GM12878 (cell line): ENCODE data around the gene MAD1L1. TPM values are rescaled to one million over a fixed set of nuclear protein-coding genes. Genes with fewer than 3 reads are reported as not detected.

ENCODE experiments used
- ATAC-seq: fragments of 200-7000 bp; cut with Tn5 transposase; 3 replicates; pipeline ENCODE4 v1.9.1; 2020; ENCODE audit warnings: mild to moderate bottlenecking, moderate library complexity
- BruUV-seq: library from RNA; stranded (reverse); fragments of 400-500 nt; replicated peaks from 2 replicates; lab custom pipeline; 2021; lab: Mats Ljungman, UMichigan
- CTCF ChIA-PET: fragments of 300-600 bp; sonication (Branson Sonifier 250); formaldehyde crosslinking; extraction: SDS; loops from one replicate; lab custom pipeline; 2021; ENCODE audit warnings: inconsistent platforms; lab: Yijun Ruan, JAX
- POLR2A ChIA-PET: fragments of 350-600 bp; formaldehyde crosslinking; extraction: SDS; loops from one replicate; lab custom pipeline; 2021; ENCODE audit warnings: inconsistent platforms; lab: Charles Lee
- RAD21 ChIA-PET: fragments of 300-600 bp; sonication (Branson Sonifier 250); formaldehyde crosslinking; loops from one replicate; lab custom pipeline; 2023; ENCODE audit warnings: antibody characterized with exemption; ENCODE audit not compliant: unreplicated experiment; lab: Charles Lee
- SMC1A ChIA-PET: fragments of 300-600 bp; sonication (Branson Sonifier 250); formaldehyde crosslinking; loops from one replicate; lab custom pipeline; 2023; ENCODE audit not compliant: unreplicated experiment, uncharacterized antibody; lab: Charles Lee
- DNase-seq: peaks from one replicate; pipeline ENCODE4 v3.0.0-alpha.2; 2011; ENCODE audit warnings: low read depth, low spot score
- FAIRE-seq: peaks from 3 replicates; lab custom pipeline; 2011; peaks lifted over from hg19 to GRCh38; lab: Jason Lieb, UNC
- H2AFZ ChIP-seq: 2 replicates; pipeline ENCODE4 v1.6.0; 2011; ENCODE audit warnings: low read depth, low read length, control low read depth; ENCODE audit not compliant: control insufficient read depth
- H3K27ac ChIP-seq: 2 replicates; pipeline ENCODE4 v1.5.1; 2011; ENCODE audit warnings: control low read depth; ENCODE audit not compliant: control insufficient read depth, insufficient read depth
- H3K27me3 ChIP-seq, 2 experiments: replicated peaks in 1 of 2; 2 replicates each; pipeline versions ENCODE4 v1.6.0 to v1.6.1; 2011; ENCODE audit warnings: low read length in 1 of 2; ENCODE audit not compliant: control insufficient read depth in 2 of 2, insufficient read depth in 2 of 2
- H3K36me3 ChIP-seq, 2 experiments: 2 replicates each; pipeline ENCODE4 v1.5.1; 2011; ENCODE audit warnings: low read length in 1 of 2; ENCODE audit not compliant: control insufficient read depth in 2 of 2, insufficient read depth in 2 of 2
- H3K4me1 ChIP-seq: 2 replicates; pipeline ENCODE4 v1.6.1; 2011; ENCODE audit warnings: mild to moderate bottlenecking, low read length, moderate library complexity, mixed read lengths; ENCODE audit not compliant: control insufficient read depth, insufficient read depth
- H3K4me2 ChIP-seq: 2 replicates; pipeline ENCODE4 v1.6.0; 2011; ENCODE audit warnings: control low read depth; ENCODE audit not compliant: control insufficient read depth, insufficient read depth
- H3K4me3 ChIP-seq: fragments of 200-600 bp; sonication (generic); 2 replicates; pipeline ENCODE4 v1.5.1; 2016
- H3K79me2 ChIP-seq: 2 replicates; pipeline ENCODE4 v1.6.0; 2011; ENCODE audit warnings: low read length; ENCODE audit not compliant: control insufficient read depth, insufficient read depth
- H3K9ac ChIP-seq: 2 replicates; pipeline ENCODE4 v1.8.0; 2011; ENCODE audit warnings: low read length, control low read depth, mixed read lengths; ENCODE audit not compliant: control insufficient read depth, insufficient read depth
- H3K9me3 ChIP-seq: replicated peaks from 3 replicates; pipeline ENCODE4 v1.5.1; 2011; ENCODE audit warnings: mild to moderate bottlenecking, low read length; ENCODE audit not compliant: control insufficient read depth, insufficient read depth
- H4K20me1 ChIP-seq: 2 replicates; pipeline ENCODE4 v1.6.0; 2011; ENCODE audit not compliant: control insufficient read depth, insufficient read depth
- ATF7 ChIP-seq: fragments of 450-650 bp; IDR thresholded peaks from 2 replicates; pipeline ENCODE4 v1.6.1; 2016; ENCODE audit warnings: low read depth, mild to moderate bottlenecking
- BRCA1 ChIP-seq: IDR thresholded peaks from 2 replicates; pipeline ENCODE4 v1.6.1; 2011; ENCODE audit warnings: low read depth, low read length, improper control_type of control experiment
- CBX3 ChIP-seq: fragments of 200-600 bp; sonication (generic); IDR thresholded peaks from 2 replicates; pipeline ENCODE4 v1.6.1; 2016; ENCODE audit warnings: low read depth, borderline replicate concordance
- EZH2 ChIP-seq: IDR thresholded peaks from 2 replicates; pipeline ENCODE4 v1.6.1; 2012; ENCODE audit warnings: low read depth, mild to moderate bottlenecking, control low read depth, inconsistent platforms, low read length, borderline replicate concordance; ENCODE audit not compliant: control insufficient read depth
- GATAD2B ChIP-seq: fragments of 450-650 bp; conservative IDR thresholded peaks from 2 replicates; pipeline ENCODE4 v1.6.1; 2017; ENCODE audit warnings: low read depth, mild to moderate bottlenecking, moderate library complexity
- IRF4 ChIP-seq: IDR thresholded peaks from 2 replicates; pipeline ENCODE4 v1.6.1; 2011; ENCODE audit warnings: low read depth, low read length
- KAT2A ChIP-seq: conservative IDR thresholded peaks from 2 replicates; pipeline ENCODE4 v1.6.1; 2011; ENCODE audit warnings: low read depth, low read length; ENCODE audit not compliant: control insufficient read depth
- NR2C2 ChIP-seq: IDR thresholded peaks from 2 replicates; pipeline ENCODE4 v1.6.1; 2011; ENCODE audit warnings: borderline replicate concordance, low read depth; ENCODE audit not compliant: control insufficient read depth, insufficient read length
- RAD21 ChIP-seq: IDR thresholded peaks from 2 replicates; pipeline ENCODE4 v1.6.1; 2011; ENCODE audit warnings: mild to moderate bottlenecking, low read depth, low read length, moderate library complexity; ENCODE audit not compliant: insufficient read depth
- RELB ChIP-seq: fragments of 450-650 bp; IDR thresholded peaks from 2 replicates; pipeline ENCODE4 v1.6.1; 2017; ENCODE audit warnings: low read depth, mild to moderate bottlenecking, moderate library complexity
- SIN3A ChIP-seq: IDR thresholded peaks from 2 replicates; pipeline ENCODE4 v1.6.1; 2012; ENCODE audit warnings: low read depth, low read length, improper control_type of control experiment
- TCF7 ChIP-seq: IDR thresholded peaks from 2 replicates; pipeline ENCODE4 v1.6.1; 2014; ENCODE audit warnings: antibody characterized with exemption, borderline replicate concordance
- ZNF207 ChIP-seq: fragments of 450-650 bp; IDR thresholded peaks from 2 replicates; pipeline ENCODE4 v1.6.1; 2014; ENCODE audit warnings: antibody characterized with exemption, mild to moderate bottlenecking, borderline replicate concordance
- WGBS: methylation state at CpG from one replicate; pipeline ENCODE4 v1.1.6; 2016; ENCODE audit warnings: low lambda C conversion rate; ENCODE audit not compliant: insufficient replicate concordance, insufficient coverage; ENCODE audit errors: missing lambda C conversion rate; 5-methylcytosine and 5-hydroxymethylcytosine counted together
- in situ Hi-C: fragments of 300-500 bp; cut with MboI; formaldehyde crosslinking; loops from 9 replicates; pipeline ENCODE4 v1.14.3; 2018; ENCODE audit warnings: mixed read lengths
- intact Hi-C: fragments of 100-400 bp; cut with micrococcal nuclease; formaldehyde crosslinking; loops from one replicate; pipeline ENCODE4 v1.14.2; 2022; ENCODE audit not compliant: unreplicated experiment
- polyA plus RNA-seq, 11 experiments: library from polyadenylated mRNA; depleted of rRNA in 4 of 11; unstranded in 6 of 11; stranded (reverse) in 5 of 11; fragments of >200 nt; fragmentation: Nextera tagmentation in 4 of 11; fragmentation: Illumina TruSeq in 1 of 11; extraction: Ambion mirVana in 4 of 11; extraction: Trizol in 1 of 11; gene quantifications; 1 replicate in 1 of 11; 2 replicates in 10 of 11; pipeline versions ENCODE4 v1.2.1 to v1.2.3, GENCODE V29; 2011 to 2016; ENCODE audit warnings: inconsistent platforms in 2 of 11, missing spikeins in 2 of 11, low read depth in 1 of 11
- total RNA-seq, 4 experiments: library from RNA; depleted of rRNA in 3 of 4; stranded (reverse); fragments of >200 nt in 3 of 4; fragmentation: Illumina TruSeq in 1 of 4; extraction: Trizol in 1 of 4; gene quantifications; 2 replicates each; pipeline versions ENCODE4 v1.2.1 to v1.2.3, GENCODE V29; 2013 to 2021
- TF ChIP-seq, protein P1 (sequence below): fragments of 150-350 bp; IDR thresholded peaks from 2 replicates; pipeline ENCODE4 v1.6.1; 2014; ENCODE audit warnings: mild to moderate bottlenecking, low read depth, low read length

The MAD1L1 gene
- total and polyA plus RNA-seq, 10 of the 15 experiments (the other 5 are each of a cell fraction or from before 2014, with no cell fraction given): 2.2 to 76.8 (median 38.3) TPM

DNA sequence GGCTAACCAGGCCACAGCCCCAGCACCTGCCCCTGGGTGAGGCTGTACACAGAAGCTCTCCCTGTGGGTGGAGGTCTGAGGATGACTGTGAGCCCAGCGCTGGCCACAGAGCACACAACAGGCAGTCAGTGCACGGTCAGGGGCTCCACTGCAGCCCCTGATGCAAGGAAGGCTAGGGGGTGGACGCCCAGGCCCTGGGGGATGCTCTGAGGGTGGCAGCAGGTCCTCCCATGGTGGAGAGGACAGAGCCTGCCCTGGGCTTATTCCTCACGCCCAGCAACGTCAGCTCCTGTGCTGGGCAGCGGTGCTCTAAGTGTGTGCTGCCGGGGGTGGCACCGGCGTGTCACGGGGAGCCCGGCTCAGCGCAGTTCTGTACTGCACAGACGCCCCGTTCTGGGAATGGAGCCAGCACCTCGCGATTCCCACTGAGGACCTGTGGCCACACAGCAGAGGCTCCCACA, 223.2 kb downstream of the MAD1L1 start:
- Histone ChIP-seq H3K36me3 (peaks cover 0 to 7% of the 10 kb centered on the region in 2 experiments; a peak in 2 of 4 replicates), H3K4me2 (no peak overlapping the region), H2AFZ (no peak overlapping the region), H3K27me3 (no peaks in the 10 kb centered on the region), H3K9me3 (no peaks in the 10 kb centered on the region), H3K4me1 (no peaks in the 10 kb centered on the region), H3K4me3 (no peak overlapping the region), H3K79me2 (no peaks in the 10 kb centered on the region), H3K9ac (no peak overlapping the region), H3K27ac (no peak overlapping the region), H4K20me1 (no peaks in the 10 kb centered on the region)
- POLR2A ChIA-PET: no interaction called here
- WGBS: 92% methylated on average over 16 of the region's 16 CpGs
- RAD21 ChIA-PET: no interaction called here
- SMC1A ChIA-PET: no interaction called here
- intact Hi-C loops: no loop called here
- no peak for FAIRE-seq
- CTCF ChIA-PET: no interaction called here
- TF ChIP-seq, protein P1, sequence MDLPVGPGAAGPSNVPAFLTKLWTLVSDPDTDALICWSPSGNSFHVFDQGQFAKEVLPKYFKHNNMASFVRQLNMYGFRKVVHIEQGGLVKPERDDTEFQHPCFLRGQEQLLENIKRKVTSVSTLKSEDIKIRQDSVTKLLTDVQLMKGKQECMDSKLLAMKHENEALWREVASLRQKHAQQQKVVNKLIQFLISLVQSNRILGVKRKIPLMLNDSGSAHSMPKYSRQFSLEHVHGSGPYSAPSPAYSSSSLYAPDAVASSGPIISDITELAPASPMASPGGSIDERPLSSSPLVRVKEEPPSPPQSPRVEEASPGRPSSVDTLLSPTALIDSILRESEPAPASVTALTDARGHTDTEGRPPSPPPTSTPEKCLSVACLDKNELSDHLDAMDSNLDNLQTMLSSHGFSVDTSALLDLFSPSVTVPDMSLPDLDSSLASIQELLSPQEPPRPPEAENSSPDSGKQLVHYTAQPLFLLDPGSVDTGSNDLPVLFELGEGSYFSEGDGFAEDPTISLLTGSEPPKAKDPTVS: no peak
- TF ChIP-seq NR2C2 (no peak), RELB (no peak), TCF7 (no peak), GATAD2B (no peak), RAD21 (no peak), SIN3A (no peak), ATF7 (no peak), BRCA1 (no peak), KAT2A (no peak), EZH2 (no peak), ZNF207 (no peak), CBX3 (no peak), IRF4 (no peak)
- BruUV-seq: no TSS peak
- DNase-seq: no peak
- in situ Hi-C loops: no loop called here
- ATAC-seq: no peak
